Vagina (tissue), 2 donors: ENCODE data around the gene CCDC154. TPM values are rescaled to one million over a fixed set of nuclear protein-coding genes. Genes with fewer than 3 reads are reported as not detected.

Experiments used
- DNase-seq, 2 donors: peaks; one replicate each; pipeline ENCODE4 v3.0.0-alpha.2; 2017; ENCODE audit errors: extremely low spot score in 2 of 2
- H3K27ac ChIP-seq: fragments of 200-600 bp; sonication (generic); one replicate; pipeline ENCODE4 v1.5.1; 2019
- H3K27me3 ChIP-seq: fragments of 200-600 bp; sonication (generic); one replicate; pipeline ENCODE4 v1.5.1; 2019
- H3K36me3 ChIP-seq, 2 donors: fragments of 200-600 bp; sonication (generic); one replicate each; pipeline ENCODE4 v1.5.1; 2017 to 2019
- H3K4me1 ChIP-seq: fragments of 200-600 bp; sonication (generic); one replicate; pipeline ENCODE4 v1.5.1; 2019
- H3K4me3 ChIP-seq, 2 donors: fragments of 200-600 bp; sonication (generic); 1 replicate in 1 of 2; 2 replicates in 1 of 2; pipeline ENCODE4 v1.5.1; 2016 to 2019
- H3K9me3 ChIP-seq: fragments of 200-600 bp; sonication (generic); one replicate; pipeline ENCODE4 v1.5.1; 2019
- CTCF ChIP-seq, 3 experiments: fragments of 450-650 bp in 2 of 3; fragments of 200-600 bp in 1 of 3; sonication (generic) in 1 of 3; IDR thresholded peaks; one replicate each; pipeline ENCODE4 v1.5.1; 2017 to 2019; ENCODE audit warnings: antibody characterized with exemption in 3 of 3, mild to moderate bottlenecking in 2 of 3, moderate library complexity in 2 of 3
- POLR2A ChIP-seq, 2 donors: fragments of 450-650 bp; IDR thresholded peaks; one replicate each; pipeline ENCODE4 v1.6.1; 2017; ENCODE audit warnings: antibody characterized with exemption in 2 of 2, mild to moderate bottlenecking in 2 of 2, moderate library complexity in 2 of 2
- POLR2AphosphoS5 ChIP-seq, 2 donors: sonication (generic); formaldehyde crosslinking; IDR thresholded peaks; one replicate each; pipeline ENCODE4 v1.9.0; 2017; ENCODE audit warnings: antibody characterized with exemption in 2 of 2, mild to moderate bottlenecking in 2 of 2, low read depth in 1 of 2; ENCODE audit not compliant: insufficient read depth in 1 of 2
- intact Hi-C: fragments of 100-400 bp; cut with DNase I; formaldehyde crosslinking; loops from one replicate; pipeline ENCODE4 v1.15.1; 2023
- total RNA-seq: library from RNA; depleted of rRNA; stranded (reverse); fragments of >200 nt; gene quantifications from one replicate; pipeline ENCODE4 v1.2.3, GENCODE V29; 2016

The CCDC154 gene
- total RNA-seq, 1 donor from 2014 or later: not detected

- H3K36me3 ChIP-seq: peaks cover 0 to 57% of the 10 kb centered on the region in 2 donors
- DNase-seq: no peak
- no peaks in the 10 kb centered on the region for H3K27me3 ChIP-seq
- H3K9me3 ChIP-seq: no peaks in the 10 kb centered on the region
- intact Hi-C loops: no loop called here
- H3K27ac ChIP-seq: no peak overlapping the region
- no peak overlapping the region for H3K4me3 ChIP-seq
- TF ChIP-seq POLR2AphosphoS5 (IDR thresholded peaks at IDR 0.05; ENCODE audit: insufficient read depth in 1 of 2, low read depth in 1 of 2) (no peak), POLR2A (IDR thresholded peaks at IDR 0.05) (no peak), CTCF (IDR thresholded peaks at IDR 0.05) (no peak)
- H3K4me1 ChIP-seq: no peaks in the 10 kb centered on the region
Measured at GRCh38 chr16:1390239-1390779, 54.0 kb downstream of the CCDC154 start.

- no peak for DNase-seq
- no peaks in the 10 kb centered on the region for H3K4me1 ChIP-seq
- H3K4me3 ChIP-seq: no peak overlapping the region
- no peaks in the 10 kb centered on the region for H3K9me3 ChIP-seq
- TF ChIP-seq POLR2A (IDR thresholded peaks at IDR 0.05): no peak
- no peak for TF ChIP-seq POLR2AphosphoS5 (IDR thresholded peaks at IDR 0.05; ENCODE audit: insufficient read depth in 1 of 2, low read depth in 1 of 2)
- no peak for TF ChIP-seq CTCF (IDR thresholded peaks at IDR 0.05)
- H3K36me3 ChIP-seq: peaks cover 0 to 54% of the 10 kb centered on the region in 2 donors
- H3K27me3 ChIP-seq: no peaks in the 10 kb centered on the region
- intact Hi-C loops: no loop called here
- no peak overlapping the region for H3K27ac ChIP-seq
Measured at GRCh38 chr16:1389762-1390161, 54.6 kb downstream of the CCDC154 start.

GRCh38 chr16:1387331-1387730, 57.0 kb downstream of the CCDC154 start:
- Histone ChIP-seq H3K4me3 (no peak overlapping the region), H3K36me3 (peaks cover 0 to 37% of the 10 kb centered on the region in 2 donors), H3K9me3 (no peaks in the 10 kb centered on the region), H3K27ac (no peak overlapping the region), H3K27me3 (no peaks in the 10 kb centered on the region), H3K4me1 (no peaks in the 10 kb centered on the region)
- no peak for DNase-seq
- intact Hi-C loops: no loop called here
- TF ChIP-seq POLR2AphosphoS5 (IDR thresholded peaks at IDR 0.05; ENCODE audit: insufficient read depth in 1 of 2, low read depth in 1 of 2) (no peak), CTCF (IDR thresholded peaks at IDR 0.05) (no peak), POLR2A (IDR thresholded peaks at IDR 0.05) (no peak)

DNA sequence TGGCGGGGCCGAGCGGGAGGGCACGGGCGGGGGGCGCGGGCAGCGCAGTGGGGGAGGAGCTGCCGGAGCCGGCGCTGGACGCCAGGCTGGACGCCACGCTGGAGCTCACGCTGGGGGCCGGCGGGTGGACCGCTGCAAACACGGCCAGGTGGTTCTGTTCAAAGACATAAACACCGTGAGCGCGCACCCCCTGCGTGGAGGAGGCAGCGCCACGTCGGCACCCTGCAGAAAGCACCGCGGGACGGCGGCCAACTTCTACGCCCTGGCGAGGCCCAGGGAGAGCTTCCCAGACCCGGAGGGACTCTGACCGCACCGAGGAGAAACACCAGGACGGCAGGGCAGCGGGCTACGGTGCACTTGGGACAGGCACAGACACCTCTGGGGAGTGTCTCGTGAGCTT, 59.1 kb downstream of the CCDC154 start:
- TF ChIP-seq CTCF (IDR thresholded peaks at IDR 0.05) (no peak), POLR2AphosphoS5 (IDR thresholded peaks at IDR 0.05; ENCODE audit: insufficient read depth in 1 of 2, low read depth in 1 of 2) (no peak), POLR2A (IDR thresholded peaks at IDR 0.05) (no peak)
- DNase-seq: no peak
- Histone ChIP-seq H3K4me1 (no peaks in the 10 kb centered on the region), H3K27ac (no peak overlapping the region), H3K4me3 (no peak overlapping the region), H3K9me3 (no peaks in the 10 kb centered on the region), H3K27me3 (no peaks in the 10 kb centered on the region), H3K36me3 (peaks cover 0 to 29% of the 10 kb centered on the region in 2 donors)
- intact Hi-C loops: no loop called here

Other genes starting within 250 kb of the CCDC154 start
- gene TPSG1, start 219.3 kb downstream of the CCDC154 start, total RNA-seq: not detected
- gene TPSB2, start 214.4 kb downstream of the CCDC154 start, total RNA-seq: 59.7 TPM
- 70.0 TPM for gene TPSAB1, start 203.9 kb downstream of the CCDC154 start, total RNA-seq
- 7.1 TPM for gene TPSD1, start 188.5 kb downstream of the CCDC154 start, total RNA-seq
- 51.3 TPM for gene UBE2I, start 134.9 kb downstream of the CCDC154 start, total RNA-seq
- 4.2 TPM for gene BAIAP3, start 110.9 kb downstream of the CCDC154 start, total RNA-seq
- 60.6 TPM for gene TSR3, start 92.7 kb downstream of the CCDC154 start, total RNA-seq
- gene GNPTG, start 92.6 kb downstream of the CCDC154 start, total RNA-seq: 63.3 TPM
- 32.9 TPM for gene UNKL, start 29.9 kb downstream of the CCDC154 start, total RNA-seq
- gene UQCC4, start 23.8 kb downstream of the CCDC154 start, total RNA-seq: 3.7 TPM
- gene PERCC1, start 13.5 kb downstream of the CCDC154 start, total RNA-seq: not detected
- 49.8 TPM for gene CLCN7, start 30.5 kb upstream of the CCDC154 start, total RNA-seq
- not detected for gene PTX4, start 44.4 kb upstream of the CCDC154 start, total RNA-seq
- 23.8 TPM for gene TELO2, start 48.8 kb upstream of the CCDC154 start, total RNA-seq
- gene TMEM204, start 89.1 kb upstream of the CCDC154 start, total RNA-seq: 33.1 TPM
- 29.2 TPM for gene IFT140, start 167.5 kb upstream of the CCDC154 start, total RNA-seq
- gene CRAMP1, start 167.8 kb upstream of the CCDC154 start, total RNA-seq: 13.8 TPM
- gene JPT2, start 233.7 kb upstream of the CCDC154 start, total RNA-seq: 19.9 TPM